Measurements from ENCODE around the gene KCNE2. TPM values are rescaled to one million over a fixed set of nuclear protein-coding genes. Genes with fewer than 3 reads are reported as not detected.

Gene KCNE2
- total RNA-seq, 1 experiment from 2014 or later, result not detected

GRCh38 chr21:34331726-34332125, 32.1 kb upstream of the KCNE2 start:
- Histone ChIP-seq H3K4me1 (ENCODE audit: control insufficient read depth in 1 of 2, insufficient read depth in 2 of 2, low read length in 2 of 2) (no peaks in the 10 kb centered on the region; a peak in 1 of 4 replicates), H3K9ac (ENCODE audit: low read length) (no peak overlapping the region), H2AFZ (ENCODE audit: low read depth, low read length, poor library complexity, severe bottlenecking) (no peak overlapping the region), H3K27me3 (ENCODE audit: insufficient read depth, low read length) (no peaks in the 10 kb centered on the region), H3K79me2 (ENCODE audit: insufficient read depth, low read length) (no peaks in the 10 kb centered on the region), H4K20me1 (ENCODE audit: insufficient read depth) (no peaks in the 10 kb centered on the region), H3K9me3 (ENCODE audit: control insufficient read depth in 1 of 2, insufficient read depth in 1 of 2, low read depth in 1 of 2, low read length in 2 of 2) (no peaks in the 10 kb centered on the region), H3K27ac (ENCODE audit: low read depth, low read length) (no peak overlapping the region), H3K4me2 (ENCODE audit: low read length) (no peak overlapping the region), H3K9me2 (ENCODE audit: insufficient read depth) (no peaks in the 10 kb centered on the region), H3K4me3 (replicated peaks in 1 of 2; ENCODE audit: low read depth in 1 of 2, low read length in 2 of 2) (no peak overlapping the region), H3K36me3 (ENCODE audit: control insufficient read depth in 1 of 2, insufficient read depth in 2 of 2, low read length in 2 of 2) (no peaks in the 10 kb centered on the region)
- ChIA-PET RAD21 (ENCODE audit: low non-redundant PET in 1 of 2, low total read pairs in 2 of 2, uncharacterized antibody in 2 of 2, unreplicated experiment in 2 of 2) (no interaction called here), POLR2A (no interaction called here), CTCF (no interaction called here)
- ATAC-seq (no peak), DNase-seq (ENCODE audit: low read depth, low spot score) (no peak)
- intact Hi-C loops (cut with micrococcal nuclease), result loop anchor here (10.0 kb wide), 1 partner anchor 407 kb away; no protein-coding TSS in a partner anchor
- no TSS peak for BruUV-seq (replicated peaks)
- TF ChIP-seq SRF (IDR thresholded peaks at IDR 0.05; ENCODE audit: low read depth) (no peak), YY1 (IDR thresholded peaks at IDR 0.05; ENCODE audit: extremely low read depth, insufficient replicate concordance, low read depth, low read length) (no peak), POLR2A (IDR thresholded peaks at IDR 0.05; ENCODE audit: borderline replicate concordance, extremely low read depth, insufficient read depth, insufficient read length) (no peak), ELF1 (IDR thresholded peaks at IDR 0.05; ENCODE audit: borderline replicate concordance, low read depth) (no peak), EZH2 (IDR thresholded peaks at IDR 0.05) (no peak), MAX (IDR thresholded peaks at IDR 0.05) (no peak), CEBPB (IDR thresholded peaks at IDR 0.05; ENCODE audit: low read depth) (no peak), CTCF (IDR thresholded peaks at IDR 0.05 in 2 of 3, conservative IDR thresholded peaks at IDR 0.05 in 1 of 3; ENCODE audit: borderline replicate concordance in 1 of 3, insufficient read depth in 1 of 3, low read depth in 2 of 3, low read length in 2 of 3) (no peak), EZH2phosphoT487 (IDR thresholded peaks at IDR 0.05; ENCODE audit: borderline replicate concordance) (no peak), SIN3A (IDR thresholded peaks at IDR 0.05; ENCODE audit: low read depth) (no peak)
